HL-60 (cell line): ENCODE data around the gene NXPH1.

Experiments
- DNase-seq, 2 experiments: peaks; one replicate each; pipeline ENCODE4 v3.0.0-alpha.2; 2010 to 2020; ENCODE audit warnings: low read depth in 1 of 2, low spot score in 1 of 2
- H3K27ac ChIP-seq: fragments of 250-450 bp; sonication (Bioruptor Pico); replicated peaks from 2 replicates; pipeline ENCODE4 v1.5.1; 2020; ENCODE audit warnings: mild to moderate bottlenecking, moderate library complexity
- H3K27me3 ChIP-seq: fragments of 250-450 bp; sonication (Bioruptor Pico); 2 replicates; pipeline ENCODE4 v1.5.1; 2021; ENCODE audit warnings: mild to moderate bottlenecking, moderate library complexity; ENCODE audit not compliant: insufficient read depth, poor library complexity, severe bottlenecking
- H3K4me3 ChIP-seq: replicated peaks from 2 replicates; pipeline ENCODE4 v1.5.1; 2011; ENCODE audit warnings: mild to moderate bottlenecking, control low read depth, low read length; ENCODE audit not compliant: insufficient read depth
- CTCF ChIP-seq: IDR thresholded peaks from one replicate; pipeline ENCODE4 v1.5.1; 2011; ENCODE audit warnings: low read length, control low read depth, inconsistent platforms; ENCODE audit not compliant: insufficient read depth
- GABPA ChIP-seq: IDR thresholded peaks from 2 replicates; pipeline ENCODE4 v1.6.1; 2012; ENCODE audit warnings: low read depth
- POLR2AphosphoS5 ChIP-seq: IDR thresholded peaks from 2 replicates; pipeline ENCODE4 v1.6.1; 2012; ENCODE audit warnings: low read depth
- REST ChIP-seq: IDR thresholded peaks from 2 replicates; pipeline ENCODE4 v1.6.1; 2012; ENCODE audit warnings: low read depth; ENCODE audit not compliant: insufficient replicate concordance
- SPI1 ChIP-seq: IDR thresholded peaks from 2 replicates; pipeline ENCODE4 v1.6.1; 2012; ENCODE audit warnings: low read depth, mild to moderate bottlenecking, borderline replicate concordance

NXPH1 gene

GRCh38 chr7:8408871-8409270 lies 24.5 kb upstream of the NXPH1 start:
- Histone ChIP-seq H3K4me3 (no peak overlapping the region), H3K27ac (no peak overlapping the region), H3K27me3 (no peaks in the 10 kb centered on the region)
- DNase-seq, result no peak
- no peak for TF ChIP-seq SPI1
- TF ChIP-seq REST, result no peak
- TF ChIP-seq POLR2AphosphoS5, result no peak
- TF ChIP-seq GABPA, result no peak
- TF ChIP-seq CTCF, result no peak

- H3K4me3 ChIP-seq, result no peak overlapping the region
- H3K27ac ChIP-seq, result no peak overlapping the region
- DNase-seq, result no peak
- no peak for TF ChIP-seq GABPA
- TF ChIP-seq REST, result no peak
- TF ChIP-seq CTCF, result no peak
- TF ChIP-seq SPI1, result no peak
- no peak for TF ChIP-seq POLR2AphosphoS5
- no peaks in the 10 kb centered on the region for H3K27me3 ChIP-seq
Observed at GRCh38 chr7:8411103-8411502, 22.3 kb upstream of the NXPH1 start.

GRCh38 chr7:8413600-8413999 lies 19.8 kb upstream of the NXPH1 start:
- no peak for TF ChIP-seq CTCF
- peak; percentile 38; the same call in 1 of the 2 replicates for TF ChIP-seq SPI1
- no peak for DNase-seq
- no peak overlapping the region for H3K4me3 ChIP-seq
- H3K27ac ChIP-seq, result no peak overlapping the region
- no peaks in the 10 kb centered on the region for H3K27me3 ChIP-seq

GRCh38 chr7:8418629-8419245 lies 14.7 kb upstream of the NXPH1 start:
- H3K27ac ChIP-seq, result no peak overlapping the region
- H3K4me3 ChIP-seq, result no peak overlapping the region
- DNase-seq, result peak in 1 of 2 experiments; percentile 43
- TF ChIP-seq GABPA (no peak), CTCF (peak; percentile 30), REST (no peak), POLR2AphosphoS5 (no peak), SPI1 (no peak)
- H3K27me3 ChIP-seq, result no peaks in the 10 kb centered on the region
